GM18907 (cell line): Measurements from ENCODE around the gene ERC1.

Experiments used
- ATAC-seq: cut with Tn5 transposase; IDR thresholded peaks from one replicate; pipeline ENCODE4 v1.9.1; 2021; ENCODE audit warnings: mild to moderate bottlenecking, moderate library complexity; ENCODE audit not compliant: unreplicated experiment

The ERC1 gene

DNA sequence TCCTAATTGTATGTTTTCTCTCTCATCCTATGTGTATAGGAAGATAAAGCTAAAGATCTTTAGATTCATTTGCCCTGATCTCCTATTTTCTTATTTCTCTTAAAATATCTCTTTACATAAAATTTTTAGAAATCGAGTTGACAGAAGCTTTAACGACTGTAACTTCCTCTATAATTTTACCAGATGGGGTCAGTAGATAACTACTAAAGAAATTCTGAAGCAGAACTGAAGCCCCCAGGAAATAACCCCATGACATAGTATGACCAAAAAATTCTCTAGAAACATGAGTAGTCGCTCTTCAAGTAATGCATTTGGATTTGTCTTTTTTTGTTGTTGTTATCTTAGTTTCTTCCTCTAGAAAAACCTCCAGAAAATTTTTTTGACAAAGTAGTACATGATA, 288.0 kb downstream of the ERC1 start:
- ATAC-seq = no peak

DNA sequence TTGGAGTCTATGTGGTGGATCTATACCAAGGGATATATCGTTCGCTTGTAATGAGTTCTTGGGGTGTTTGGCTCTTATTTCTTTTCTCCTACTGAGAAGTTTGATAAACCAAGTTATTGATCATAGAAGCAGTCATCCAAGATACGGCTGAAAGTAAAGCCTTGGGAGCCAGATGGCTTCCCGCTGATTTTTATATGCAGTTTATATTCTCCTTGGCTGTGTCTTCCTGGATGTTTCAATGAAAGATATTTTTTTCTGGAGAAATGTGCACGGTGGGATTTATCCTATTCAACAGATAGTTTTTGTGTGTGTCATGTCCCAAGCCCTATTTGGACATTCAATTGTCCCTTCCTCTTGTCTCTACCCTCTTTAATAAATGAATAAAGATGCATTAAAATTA, 289.0 kb downstream of the ERC1 start:
- no peak for ATAC-seq

DNA sequence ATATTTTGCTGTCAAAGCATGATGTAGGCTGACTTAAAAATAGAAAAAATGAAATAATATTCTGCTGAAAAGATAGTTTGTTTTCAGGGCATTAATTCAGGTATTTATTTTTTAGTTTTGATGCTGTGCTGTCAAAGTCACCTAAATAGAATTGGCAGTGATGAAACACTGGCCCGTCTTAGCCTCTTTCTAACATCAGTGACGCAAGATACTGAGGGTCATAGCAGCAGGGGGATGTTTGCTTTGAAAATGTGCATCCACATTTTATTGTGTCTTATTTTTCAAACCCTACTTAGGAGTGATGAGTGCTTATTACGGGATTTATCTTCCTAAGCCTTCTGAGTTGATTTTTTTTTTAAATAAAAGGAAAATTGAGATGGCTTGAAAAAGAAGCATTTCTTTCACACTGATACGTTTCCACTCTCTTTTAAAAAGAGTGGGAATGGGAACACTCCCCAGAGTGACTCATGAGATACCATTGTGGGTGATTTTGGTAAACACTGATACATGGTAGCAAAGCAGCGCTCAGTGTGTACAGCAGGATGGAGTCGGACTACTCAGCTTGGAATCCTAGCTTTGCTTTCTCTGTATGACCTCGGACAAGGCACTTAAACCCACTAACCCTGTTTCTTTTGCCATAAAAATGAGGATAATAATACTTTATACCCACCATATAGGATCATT, 290.8 kb downstream of the ERC1 start:
- ATAC-seq = no peak

DNA sequence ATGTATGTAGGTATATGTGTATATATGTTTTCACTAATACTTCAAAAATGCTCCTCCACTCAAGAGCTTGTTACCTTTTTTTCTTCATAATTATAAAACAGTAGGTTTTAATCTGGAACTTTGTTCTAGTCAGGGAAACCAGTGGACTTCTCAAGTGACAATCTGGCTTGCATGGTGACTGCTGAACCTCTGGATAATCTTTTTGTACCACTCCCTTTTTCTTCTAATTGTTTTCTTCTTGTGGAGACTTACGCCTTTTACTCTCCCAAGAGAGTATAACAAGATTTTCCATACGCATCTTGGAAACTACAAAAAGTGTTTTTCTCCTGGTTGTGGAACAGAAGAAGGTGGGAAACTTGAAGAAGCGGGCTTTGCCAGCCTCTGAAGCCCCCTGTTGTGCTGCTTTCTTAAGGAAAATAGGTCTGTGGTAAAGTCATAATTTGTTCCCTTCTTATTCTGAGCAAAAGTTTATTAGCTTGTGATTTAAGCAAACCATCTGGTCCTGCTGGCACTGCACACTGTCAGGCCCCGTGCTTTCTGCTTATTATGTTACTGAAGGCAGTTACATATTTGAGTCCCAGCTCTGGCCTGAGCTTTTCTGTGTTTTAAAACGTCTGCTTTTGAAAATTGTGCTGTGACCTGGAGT, 291.8 kb downstream of the ERC1 start:
- ATAC-seq = no peak

DNA sequence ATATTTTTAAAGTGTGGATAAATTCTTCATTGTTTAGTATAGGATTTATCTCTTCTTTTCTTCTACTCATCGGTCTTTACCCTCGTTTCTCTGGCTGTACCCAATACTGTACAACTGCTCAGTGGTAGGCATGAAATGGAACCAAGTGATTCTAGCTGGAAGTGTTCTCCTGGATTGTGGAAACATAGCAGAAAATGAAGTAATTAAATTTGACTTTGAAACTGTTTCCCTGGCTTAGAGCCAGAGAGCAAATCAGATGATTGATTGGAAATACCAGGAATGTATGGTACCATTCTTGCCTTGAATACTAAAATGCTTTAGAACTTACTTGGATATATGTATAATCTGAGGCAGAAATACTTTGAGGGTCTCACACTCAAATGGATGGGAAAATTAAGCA, 292.3 kb downstream of the ERC1 start:
- no peak for ATAC-seq

DNA sequence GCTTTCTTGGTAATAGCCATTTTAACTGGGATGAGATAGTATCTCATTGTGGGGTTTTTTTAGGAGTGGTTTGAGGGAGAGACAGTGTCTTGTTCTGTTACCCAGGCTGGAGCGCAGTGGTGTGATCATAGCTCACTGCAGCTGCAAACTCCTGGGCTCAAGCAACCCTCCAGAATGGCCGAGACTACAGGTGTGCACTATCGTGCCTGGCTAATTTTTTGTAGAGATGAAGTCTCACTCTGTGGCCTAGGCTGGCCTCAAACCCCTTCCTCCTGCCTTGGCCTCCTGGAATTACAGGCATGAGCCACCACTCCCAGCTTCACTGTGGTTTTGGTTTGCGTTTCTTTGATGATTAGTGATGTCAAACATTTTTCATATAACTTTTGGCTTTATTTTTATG, 293.6 kb downstream of the ERC1 start:
- no peak for ATAC-seq

DNA sequence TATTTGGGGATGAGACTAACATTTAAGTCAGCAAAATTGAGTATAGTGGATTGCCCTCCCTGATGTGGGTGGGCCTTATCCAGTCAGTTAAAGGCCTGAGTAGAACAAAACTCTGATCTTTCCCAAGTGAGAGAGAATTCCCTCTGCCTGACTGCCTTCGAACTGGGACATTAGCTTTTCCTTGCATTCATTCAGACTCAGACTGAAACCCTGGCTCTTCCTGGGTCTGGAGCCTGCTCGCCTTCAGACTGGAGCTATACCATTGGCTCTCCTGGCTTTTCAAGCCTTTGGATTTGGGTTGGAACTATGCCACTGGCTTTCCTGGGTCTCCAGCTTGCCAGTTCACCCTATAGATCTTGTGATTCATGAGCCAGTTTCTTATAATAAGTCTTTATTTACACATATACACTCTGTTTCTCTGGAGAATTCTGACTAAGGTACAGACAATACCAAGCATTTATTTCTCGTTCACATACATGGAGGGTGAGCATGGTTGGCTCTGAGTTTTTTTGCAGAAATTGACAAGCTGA, 296.5 kb downstream of the ERC1 start:
- no peak for ATAC-seq

DNA sequence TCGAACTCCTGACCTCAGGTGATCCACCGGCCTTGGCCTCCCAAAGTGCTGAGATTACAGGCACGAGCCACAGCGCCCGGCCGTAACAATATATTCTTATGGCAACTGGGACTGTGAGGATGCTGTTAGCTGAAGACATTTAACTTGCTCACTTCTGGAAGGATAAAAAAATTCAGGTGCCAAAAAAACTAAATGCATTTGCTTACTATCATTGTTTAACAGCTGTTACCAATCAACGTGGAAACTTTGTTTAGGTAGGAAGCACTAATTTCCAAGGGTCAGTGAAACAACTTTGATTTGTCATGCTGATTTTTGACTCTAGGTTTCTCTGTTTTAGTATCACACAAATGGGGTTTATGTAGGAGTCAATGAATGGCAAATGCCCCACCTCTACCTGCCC, 297.3 kb downstream of the ERC1 start:
- ATAC-seq = no peak

DNA sequence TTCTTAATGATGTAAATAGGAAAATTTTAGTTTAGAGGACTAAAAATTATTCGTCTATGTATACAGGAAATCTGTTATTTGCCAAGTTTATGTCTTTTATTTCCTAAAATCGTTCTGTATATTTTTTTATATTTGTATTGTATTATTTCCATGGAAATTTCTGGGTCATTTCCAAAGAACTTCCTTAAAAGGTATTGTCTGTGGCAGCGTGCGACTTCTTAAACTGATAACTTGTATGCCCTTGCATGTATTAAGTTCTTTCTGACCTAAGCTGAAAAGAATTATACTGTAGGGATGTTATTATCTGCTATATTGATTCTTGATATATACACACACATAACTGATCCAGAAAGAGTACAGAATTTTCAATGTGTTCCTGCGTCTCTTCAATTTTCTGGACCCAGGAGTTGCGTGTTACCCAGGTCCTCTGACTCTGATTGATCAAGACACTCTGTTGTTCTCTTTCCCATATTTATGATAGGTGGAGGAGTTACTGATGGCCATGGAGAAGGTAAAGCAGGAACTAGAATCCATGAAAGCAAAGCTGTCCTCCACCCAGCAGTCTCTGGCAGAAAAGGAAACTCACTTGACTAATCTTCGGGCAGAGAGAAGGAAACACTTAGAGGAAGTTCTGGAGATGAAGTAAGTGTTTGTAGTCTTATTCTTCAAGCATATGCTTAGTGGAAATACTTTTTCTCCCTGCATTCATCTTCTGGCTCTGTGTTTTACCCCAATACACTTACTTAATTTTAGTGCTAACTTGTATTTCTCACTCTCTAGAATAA, 298.5 kb downstream of the ERC1 start:
- ATAC-seq = no peak

DNA sequence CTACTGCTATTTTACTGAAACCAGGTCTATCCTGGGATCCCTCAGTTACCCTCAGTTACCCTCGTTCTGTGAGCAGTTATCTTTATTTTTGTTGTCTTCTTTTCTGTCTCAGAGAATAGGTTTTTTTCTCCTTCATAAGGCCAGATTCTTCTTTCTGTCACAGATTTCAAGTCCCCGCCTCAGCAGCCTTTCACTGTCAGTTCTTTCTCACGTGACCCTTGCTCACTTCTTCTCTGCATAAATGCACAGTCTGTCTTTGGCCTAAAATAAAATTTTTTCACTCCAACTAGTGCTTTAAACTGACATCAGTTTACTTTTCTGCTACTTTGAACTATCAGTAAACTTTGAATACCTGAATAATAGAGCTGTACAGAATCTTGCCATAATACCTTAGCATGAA, 299.7 kb downstream of the ERC1 start:
- ATAC-seq = no peak

DNA sequence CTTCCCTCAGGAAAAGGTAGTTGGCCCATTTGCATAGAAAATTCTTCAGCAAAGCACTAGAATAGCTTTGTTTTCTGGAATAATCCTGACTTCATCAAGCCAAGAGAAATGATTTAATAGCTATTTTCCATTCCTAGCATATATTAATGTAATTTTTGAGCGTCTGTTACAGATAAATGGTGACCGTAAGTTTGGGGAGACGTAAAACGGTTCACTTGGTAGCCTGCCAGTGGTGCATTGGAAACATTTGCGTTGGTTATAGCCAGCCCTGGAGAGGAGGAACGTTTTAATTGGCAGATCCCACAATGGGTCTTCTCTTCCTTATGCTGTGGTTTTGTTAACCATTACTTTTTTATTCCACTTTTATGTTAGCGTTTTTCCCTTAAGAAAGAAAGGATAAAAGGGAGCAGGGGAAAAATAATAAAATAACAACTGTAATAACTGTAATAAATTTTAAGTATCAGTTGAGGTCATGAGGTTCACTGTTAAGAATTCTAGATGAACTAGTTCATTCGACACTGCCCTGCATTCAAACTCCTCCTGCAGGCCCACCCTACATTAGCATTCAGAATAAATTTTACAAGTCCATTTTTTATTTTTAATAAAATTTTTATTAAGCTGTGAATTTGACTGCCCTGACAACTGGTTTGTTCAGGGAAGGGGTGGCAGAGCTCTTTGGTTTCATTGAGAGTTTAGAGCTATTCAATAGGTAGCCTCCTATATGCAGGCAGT, 300.7 kb downstream of the ERC1 start:
- no peak for ATAC-seq

DNA sequence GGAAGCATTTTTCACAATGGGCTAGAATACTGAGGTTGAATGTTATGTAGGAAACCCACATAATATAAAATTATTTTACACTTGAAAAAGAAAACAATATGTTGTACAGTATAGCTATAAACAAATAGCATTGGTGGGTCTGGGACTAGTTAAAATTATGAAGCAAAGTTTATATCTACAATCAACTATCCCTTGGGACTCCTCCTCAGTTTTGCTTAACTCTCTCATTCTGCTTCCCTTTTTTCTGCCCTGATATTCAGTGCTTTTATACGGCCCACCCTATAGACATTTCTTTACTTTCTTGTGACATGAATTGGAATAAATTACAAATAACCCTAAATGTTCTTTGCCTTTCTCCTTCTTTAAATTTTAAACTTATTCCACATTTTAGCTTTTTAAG, 302.9 kb downstream of the ERC1 start:
- no peak for ATAC-seq

DNA sequence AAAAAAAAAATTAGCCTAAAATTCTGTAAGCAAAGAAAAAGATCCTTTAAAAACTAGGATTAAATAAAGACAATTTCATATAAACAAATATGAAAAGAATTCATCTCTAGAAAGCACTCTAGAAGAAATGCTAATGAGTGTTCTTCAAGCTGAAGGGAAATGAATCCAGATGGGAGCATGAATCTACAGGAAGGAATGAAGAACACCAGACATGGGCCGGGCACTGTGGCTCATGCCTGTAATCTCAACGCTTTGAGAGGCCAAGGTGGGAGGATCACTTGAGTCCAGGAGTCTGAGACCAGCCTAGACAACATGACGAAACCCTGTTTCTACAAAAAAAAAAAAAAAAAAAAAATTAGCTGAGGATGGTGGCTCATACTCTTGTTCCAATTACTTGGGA, 306.2 kb downstream of the ERC1 start:
- no peak for ATAC-seq

DNA sequence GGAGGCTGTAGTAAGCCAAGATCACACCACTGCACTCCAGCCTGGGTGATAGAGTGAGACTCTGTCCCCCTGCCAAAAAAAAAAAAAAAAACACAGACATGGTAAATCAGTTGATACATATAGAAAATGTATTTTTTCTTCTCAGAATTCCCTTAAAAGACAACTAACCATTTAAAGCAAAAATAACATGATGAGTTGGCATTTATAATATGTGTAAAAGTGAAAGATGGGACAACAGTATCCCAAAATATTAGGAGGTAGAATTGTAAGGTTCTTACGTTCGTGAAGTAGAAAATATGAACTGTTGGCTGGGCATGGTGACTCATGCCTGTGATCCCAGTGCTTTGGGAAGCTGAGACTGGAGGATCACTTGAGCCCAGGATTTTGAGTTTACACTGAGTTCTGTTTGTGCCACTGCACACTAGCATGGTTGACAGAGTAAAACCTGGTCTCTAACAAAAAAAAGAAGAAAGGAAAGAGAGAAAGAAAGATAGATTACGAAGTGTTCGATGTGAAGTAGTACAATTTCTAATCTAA, 306.7 kb downstream of the ERC1 start:
- no peak for ATAC-seq

DNA sequence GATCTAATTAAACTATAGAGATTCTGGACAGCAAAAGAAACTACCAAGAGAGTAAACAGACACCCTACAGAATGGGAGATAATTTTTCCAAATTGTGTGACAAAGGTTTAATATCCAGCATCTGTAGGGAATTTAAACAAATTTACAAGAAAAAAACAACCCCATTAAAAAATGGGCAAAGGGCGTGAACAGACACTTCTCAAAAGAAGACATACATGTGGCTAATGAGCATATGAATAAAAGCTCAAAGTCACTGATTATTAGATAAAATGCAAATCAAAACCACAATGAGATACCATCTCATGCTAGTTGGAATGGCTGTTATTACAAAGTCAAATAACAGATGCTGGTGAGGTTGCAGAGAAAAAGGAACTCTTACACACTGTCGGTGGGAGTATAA, 309.4 kb downstream of the ERC1 start:
- ATAC-seq = no peak

DNA sequence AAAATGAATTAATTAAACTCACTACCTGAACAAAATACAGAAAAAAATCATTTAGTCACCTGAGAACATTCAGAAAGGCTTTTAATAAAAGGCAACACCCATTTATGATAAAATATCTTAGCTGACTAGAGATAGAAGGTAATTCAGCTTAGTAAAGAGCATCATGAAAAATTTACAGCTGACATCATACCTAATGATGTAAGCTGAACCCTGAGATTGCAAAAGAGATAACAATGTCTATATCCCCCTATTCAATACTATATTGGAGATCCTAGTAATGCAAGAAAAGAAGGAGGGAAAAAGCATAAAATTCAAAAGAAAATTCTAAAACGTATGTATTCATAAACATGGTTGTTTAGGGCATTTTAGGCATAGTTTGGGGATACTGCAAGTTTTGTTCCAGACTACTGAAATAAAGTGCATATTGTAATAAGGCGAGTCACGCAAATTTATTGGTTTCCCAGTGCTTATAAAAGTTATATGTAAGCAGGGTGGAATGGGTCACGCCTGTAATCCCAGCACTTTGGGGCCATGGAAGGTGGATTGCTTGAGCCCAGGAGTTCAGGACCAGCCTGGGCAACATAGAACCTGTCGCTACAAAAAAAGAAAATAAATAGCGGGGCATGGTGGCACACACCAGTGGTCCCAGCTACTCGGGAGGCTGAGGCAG, 311.3 kb downstream of the ERC1 start:
- no peak for ATAC-seq

DNA sequence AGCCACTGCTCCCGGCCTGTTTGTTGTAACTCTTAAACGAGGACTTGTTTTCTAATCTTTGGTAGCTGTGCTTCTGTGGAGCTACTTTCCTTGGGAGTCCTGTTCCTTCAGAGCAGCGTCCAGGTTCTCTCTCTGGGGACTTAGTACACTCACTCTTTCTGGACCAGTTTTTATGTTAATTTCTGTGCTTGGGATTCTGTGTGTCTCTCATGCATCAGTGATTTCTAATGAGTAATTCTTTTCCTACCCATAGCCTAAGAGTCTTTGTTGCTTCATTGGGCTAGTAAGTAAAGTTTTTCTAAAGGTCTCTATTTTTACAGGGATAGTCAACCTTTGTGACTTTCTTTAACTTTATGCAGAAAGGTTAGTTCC, 314.0 kb downstream of the ERC1 start:
- ATAC-seq = no peak

DNA sequence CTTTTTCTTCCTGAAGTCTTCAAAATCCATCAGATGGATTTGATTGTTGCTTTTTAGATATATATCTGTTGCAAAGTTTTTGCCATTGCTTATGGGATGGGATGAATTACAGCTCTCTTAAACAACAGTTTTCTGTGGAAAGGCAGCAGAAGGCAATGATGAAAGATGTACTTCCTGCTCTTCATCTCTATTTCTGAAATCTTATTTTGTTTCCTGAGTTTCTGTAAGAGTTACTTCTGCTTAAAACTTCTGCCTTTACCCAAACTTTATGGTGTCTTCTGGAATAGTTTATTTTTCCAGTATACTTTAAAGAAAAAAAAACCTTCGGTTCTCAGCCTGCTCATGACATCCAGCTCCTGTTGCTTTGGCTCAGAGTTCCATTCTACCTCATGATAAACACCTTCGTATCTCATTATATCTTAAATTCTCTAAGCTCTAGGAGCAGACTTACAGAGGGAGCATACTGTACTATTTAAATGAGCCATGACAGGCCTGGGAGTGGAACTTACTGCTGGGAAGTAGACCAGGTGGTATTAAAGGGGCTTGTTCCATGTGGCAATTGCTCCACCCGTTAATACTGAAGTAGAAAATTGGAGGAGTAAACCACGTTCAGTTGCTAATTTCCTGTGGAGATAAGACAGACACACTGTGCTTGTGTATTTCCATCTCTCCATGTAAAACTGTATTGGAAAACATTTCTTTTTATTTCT, 314.9 kb downstream of the ERC1 start:
- ATAC-seq = no peak

DNA sequence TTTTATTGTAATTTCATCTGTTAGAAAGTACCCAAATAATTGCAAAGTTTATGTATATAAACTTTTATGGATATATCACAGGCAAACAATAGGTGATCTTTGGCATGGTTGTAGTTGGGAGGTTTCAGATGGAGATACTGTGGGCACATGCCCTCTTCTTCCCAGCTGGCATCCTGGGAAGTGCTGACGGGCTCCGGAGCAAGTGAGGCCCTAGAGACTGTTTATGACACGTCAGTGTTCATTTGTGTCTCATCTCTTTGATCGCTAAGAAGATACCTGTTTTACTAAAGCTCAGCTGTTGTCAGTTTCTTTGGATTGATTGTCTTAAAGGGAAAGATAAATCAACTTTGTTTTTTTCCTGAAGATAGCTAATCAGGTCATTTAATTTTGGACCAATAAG, 315.8 kb downstream of the ERC1 start:
- no peak for ATAC-seq

DNA sequence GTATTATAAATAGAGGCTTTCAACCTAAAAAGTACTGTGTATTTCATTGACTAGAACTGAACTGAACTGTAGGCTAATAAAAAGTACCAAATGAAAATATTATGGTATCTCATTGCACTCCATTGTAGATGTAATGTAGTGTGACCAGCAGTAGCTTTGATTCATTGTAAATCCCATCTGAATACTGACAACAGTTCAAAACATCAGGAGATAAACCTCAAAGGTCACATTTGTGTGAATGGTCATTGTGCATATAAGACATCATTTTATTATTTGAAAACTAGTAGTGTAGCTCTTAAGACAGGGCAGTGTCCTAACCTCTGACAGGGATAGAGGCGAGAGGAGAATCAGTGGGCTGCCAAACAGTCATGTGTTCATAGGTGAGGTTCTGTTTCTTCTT, 316.8 kb downstream of the ERC1 start:
- no peak for ATAC-seq
